Activated naive CD8-positive, alpha-beta T cell treated with anti-CD3 and anti-CD28 coated beads, Interleukin-2, amount 50 U/mL, for 16 hours (primary cell): ENCODE results near the gene C20orf202.

ENCODE experiments used
- DNase-seq: peaks from one replicate; pipeline ENCODE4 v3.0.0-alpha.2; 2020; ENCODE audit warnings: low read depth, low spot score

C20orf202 gene

GRCh38 chr20:1184638-1185315, 18.5 kb upstream of the C20orf202 start, which contains the start of gene TMEM74B:
Gene TMEM74B (minus strand): TSS chr20:1184981. CDS start chr20:1183801, 1,180 bp downstream.
- no peak for DNase-seq

DNA sequence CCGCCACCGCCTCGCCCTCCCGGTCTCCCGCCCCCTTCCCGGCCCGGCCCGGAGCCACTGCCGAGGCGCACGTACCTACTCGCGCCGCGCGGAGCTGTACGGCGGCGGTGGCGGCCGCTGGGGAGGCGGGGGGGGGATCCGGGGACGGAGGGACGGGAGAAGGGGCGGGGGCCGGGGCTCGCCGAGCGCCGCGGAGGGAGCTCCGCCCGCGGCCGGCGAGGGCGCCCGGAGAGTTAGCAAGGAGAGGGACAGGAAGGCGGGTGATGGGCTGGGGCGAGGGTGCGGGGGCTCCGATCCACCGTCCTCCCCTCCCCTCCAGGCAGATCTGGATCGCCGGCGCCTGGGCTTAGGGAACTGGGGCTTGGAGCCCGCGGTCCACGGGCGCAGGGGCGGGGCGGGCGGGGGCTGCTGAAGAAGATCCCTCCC, 17.9 kb upstream of the C20orf202 start:
- no peak for DNase-seq

- no peak for DNase-seq
These were observed 17.4 kb upstream of the C20orf202 start for GRCh38 chr20:1185790-1186334.

DNA sequence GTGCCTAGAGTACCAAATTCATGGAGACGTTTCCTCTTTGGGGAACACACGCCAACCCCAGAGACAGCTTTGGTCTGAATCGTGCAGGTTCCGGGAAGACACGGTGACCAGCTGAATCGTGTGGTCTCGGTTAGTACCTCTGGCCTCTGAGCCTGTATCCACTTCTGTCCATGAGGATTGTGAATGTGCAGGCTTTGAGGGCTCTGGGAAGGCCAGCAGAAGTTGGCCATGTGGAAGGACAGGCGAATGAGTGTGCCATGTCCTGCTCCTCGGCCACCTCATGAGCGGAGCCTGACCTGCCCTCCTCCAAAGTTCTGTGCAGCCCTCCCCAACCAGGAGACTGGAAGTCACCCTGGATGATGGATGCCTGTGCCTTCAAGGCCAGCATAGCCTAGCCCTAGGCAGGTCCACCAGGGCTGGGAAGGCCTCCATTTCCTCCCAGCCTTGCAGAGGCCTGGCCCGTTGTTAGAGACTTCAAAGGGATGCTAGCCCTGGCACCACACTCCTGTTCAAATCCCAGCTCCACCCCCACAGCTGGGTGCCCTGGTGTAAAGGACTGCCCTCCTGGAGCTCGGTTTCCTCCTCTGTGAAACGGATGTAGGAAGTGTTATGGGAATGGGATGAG, 16.8 kb upstream of the C20orf202 start:
- no peak for DNase-seq

- no peak for DNase-seq
These were observed 15.6 kb upstream of the C20orf202 start for GRCh38 chr20:1187605-1188171.

DNA sequence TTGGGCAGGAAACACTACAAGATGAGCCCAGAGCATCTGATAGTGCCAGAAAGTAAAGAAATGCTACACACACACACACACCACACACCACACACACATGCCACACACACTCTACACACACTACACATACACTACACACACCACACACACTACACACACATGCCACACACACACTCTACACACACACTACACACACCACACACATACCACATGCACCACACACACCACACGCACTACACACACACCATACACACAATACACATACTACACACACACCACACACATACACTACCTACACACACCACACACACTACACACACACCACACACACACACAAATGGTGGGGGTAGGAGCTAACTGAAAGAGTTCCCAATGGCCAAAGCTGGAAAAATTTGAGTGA, 14.9 kb upstream of the C20orf202 start:
- no peak for DNase-seq

- DNase-seq: no peak
These were observed 13.4 kb upstream of the C20orf202 start for GRCh38 chr20:1189827-1190226.

GRCh38 chr20:1190847-1191246, 12.4 kb upstream of the C20orf202 start:
- no peak for DNase-seq

- DNase-seq: no peak
These were observed 12.0 kb upstream of the C20orf202 start for GRCh38 chr20:1191299-1191698.

DNA sequence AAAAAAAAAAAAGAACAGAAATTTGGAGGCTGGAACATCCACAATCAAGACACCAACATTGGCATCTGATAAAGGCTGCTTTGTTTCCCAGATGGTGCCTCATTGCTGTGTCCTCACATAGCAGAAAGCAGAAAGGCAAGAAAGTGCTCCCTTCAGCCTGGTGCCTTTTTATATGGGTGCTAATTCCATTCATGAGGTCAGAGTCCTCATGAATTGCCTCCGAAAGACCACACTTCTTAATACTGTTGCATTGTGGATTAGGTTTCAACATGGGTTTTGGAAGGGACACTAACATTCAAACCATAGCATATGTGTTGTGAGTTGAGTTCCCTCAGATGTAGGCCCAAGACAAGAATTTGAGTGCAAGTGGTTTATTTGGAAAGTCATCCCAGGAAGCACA, 8.0 kb upstream of the C20orf202 start:
- no peak for DNase-seq

DNA sequence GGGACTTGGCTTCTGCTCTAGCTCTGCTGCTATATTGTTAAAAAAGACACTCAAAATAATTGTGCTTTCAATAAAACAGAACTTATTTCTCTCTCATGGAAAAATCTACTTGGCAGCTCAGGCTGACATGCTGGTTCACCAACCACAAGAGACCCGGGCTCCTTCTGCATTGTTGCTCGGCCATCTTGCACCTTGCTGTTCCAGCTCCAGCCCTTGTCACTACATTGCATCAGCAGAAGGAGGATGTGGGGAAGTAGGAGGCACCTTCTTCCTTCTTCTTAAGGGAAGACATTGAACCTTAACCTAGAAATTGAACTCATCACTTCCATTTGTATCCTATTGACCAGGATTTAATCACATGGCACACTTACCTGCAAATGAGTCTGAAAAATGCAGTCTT, 6.6 kb upstream of the C20orf202 start:
- no peak for DNase-seq

DNA sequence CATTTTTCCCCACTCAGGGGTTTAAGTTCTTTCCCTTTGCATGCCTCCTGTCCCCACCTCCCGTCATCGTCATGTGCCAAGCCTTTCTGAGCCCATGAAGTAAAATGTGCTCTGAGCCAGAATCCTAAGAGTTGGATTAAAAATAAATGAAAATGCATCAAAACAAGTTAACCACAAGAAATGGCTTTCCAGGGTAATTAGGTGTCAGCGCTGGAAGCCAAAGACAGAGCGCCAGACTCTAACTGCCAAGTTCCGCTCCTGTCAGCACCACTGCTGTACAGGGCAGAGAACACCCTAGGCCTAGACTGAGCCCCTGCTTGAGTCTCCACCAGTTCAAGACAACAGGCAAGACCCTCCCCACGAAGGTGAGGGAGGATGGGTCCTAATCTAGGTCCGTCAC, 5.5 kb upstream of the C20orf202 start:
- DNase-seq: no peak

DNA sequence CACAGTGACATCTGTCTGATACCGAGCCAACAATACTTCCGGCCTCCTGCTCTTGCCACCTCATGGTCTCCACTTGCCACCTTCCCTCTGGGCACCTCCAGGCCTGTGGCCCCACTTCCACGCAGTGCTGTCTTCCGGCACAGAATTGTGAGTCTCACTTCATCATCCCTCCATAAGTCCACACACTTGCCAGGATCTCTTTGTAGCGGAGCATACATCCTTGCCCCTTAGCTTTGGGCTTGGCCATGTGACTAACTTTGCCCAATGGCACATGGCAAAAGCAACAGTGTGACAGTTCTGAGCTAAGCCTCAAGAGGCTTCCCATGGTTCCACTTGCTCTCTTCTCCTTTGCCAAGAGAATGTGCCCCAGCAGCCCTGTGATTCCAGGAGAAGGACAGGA, 4.5 kb upstream of the C20orf202 start:
- no peak for DNase-seq

- no peak for DNase-seq
These were observed 3.9 kb upstream of the C20orf202 start for GRCh38 chr20:1199212-1199873.

DNA sequence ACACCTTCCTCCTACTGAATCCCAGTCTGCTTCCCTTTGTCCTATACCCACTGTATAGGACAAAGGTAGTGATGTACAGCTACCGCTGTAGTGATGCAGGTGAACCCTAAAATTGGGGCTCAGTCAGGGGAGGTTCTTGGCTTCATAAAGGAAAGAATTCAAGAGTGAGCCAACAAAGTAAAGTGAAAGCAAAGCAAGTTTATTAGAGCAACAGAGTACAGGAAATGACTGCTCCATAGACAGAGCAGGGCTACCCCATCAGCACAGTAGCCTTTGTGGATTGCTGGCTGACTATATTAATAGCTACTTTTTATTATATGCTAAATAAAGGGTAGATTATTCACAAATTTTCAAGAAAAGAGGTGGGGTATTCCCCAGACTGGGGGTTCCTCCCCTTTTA, 3.3 kb upstream of the C20orf202 start:
- DNase-seq: no peak

GRCh38 chr20:1203630-1204029, 376 bp downstream of the C20orf202 start:
- DNase-seq: no peak

GRCh38 chr20:1204113-1204512, 859 bp downstream of the C20orf202 start:
- no peak for DNase-seq

GRCh38 chr20:1204576-1204975, 1.3 kb downstream of the C20orf202 start:
- no peak for DNase-seq

GRCh38 chr20:1205802-1206201, 2.5 kb downstream of the C20orf202 start:
- DNase-seq: no peak

DNA sequence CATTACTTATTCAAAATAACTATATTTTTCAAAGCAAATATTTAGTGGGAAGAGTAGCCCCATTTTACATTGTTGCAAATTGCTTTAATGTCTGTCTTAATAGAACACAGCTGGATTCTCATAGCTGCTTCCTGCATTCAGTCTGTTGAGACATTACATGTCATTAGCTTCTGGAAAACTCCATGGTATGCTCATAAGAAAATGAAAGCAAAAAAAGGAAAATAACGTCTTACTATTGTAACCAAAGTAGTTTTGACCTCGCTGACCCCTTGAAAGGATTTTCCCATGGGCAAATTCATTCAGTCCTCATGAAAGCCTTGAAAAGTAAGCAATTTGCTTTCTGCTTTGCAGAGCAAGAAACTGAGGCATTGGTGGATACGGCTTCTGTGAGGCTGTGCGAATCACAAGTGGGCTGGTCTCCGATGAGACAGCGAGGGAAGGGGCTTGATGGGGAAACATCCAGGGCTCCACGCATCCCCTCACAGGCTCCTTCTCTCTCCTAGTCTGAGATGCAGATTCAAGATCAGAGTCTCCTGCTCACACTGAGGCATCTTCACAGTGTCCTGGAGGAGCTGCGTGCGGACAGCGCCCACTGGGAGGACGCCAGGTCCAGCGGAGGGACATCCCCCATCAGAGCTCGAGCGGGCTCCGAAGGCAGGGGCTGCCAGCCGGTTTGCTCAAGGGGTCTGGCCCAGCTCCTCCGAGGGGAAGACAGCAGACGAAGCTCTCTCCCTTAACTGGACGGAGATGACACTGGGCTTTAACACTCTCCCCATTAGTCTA, 3.3 kb downstream of the C20orf202 start:
- no peak for DNase-seq

DNA sequence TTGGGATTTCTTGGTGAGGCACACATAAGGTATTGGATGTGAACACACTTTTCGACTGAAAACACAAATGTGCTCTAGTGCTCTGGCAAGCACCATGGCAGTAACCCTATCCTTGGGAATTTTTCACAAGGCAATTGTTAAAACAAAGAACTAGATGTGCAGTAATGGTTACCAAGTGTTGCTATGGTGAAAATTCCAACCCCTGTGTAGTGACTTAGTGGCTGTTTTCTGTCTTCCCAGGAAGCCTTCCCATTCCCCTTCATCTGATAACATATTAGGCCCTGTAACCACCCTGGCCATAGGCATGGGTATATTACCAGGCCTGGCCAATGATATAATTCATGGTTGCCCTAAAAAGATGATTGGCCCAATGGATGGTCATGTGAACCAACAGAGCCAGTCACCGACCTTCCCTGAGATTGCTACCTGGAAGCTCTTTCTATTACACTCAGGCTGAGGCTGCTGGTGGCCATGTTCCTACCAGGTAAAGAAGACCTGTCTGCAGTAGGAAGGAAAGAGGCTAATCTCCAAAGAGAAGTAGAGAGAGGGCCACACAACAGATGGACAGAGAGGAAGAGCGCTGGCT, 4.1 kb downstream of the C20orf202 start:
- DNase-seq: no peak
